Lower lobe of right lung (tissue), 2 donors: ENCODE measurements around the gene MYO5B. TPM values are rescaled to one million over a fixed set of nuclear protein-coding genes. Genes with fewer than 3 reads are reported as not detected.

Experiments used
- ATAC-seq, 2 donors: fragments of 200-7000 bp; cut with Tn5 transposase; one replicate each; pipeline ENCODE4 v1.9.1; 2020 to 2022; ENCODE audit warnings: mild to moderate bottlenecking in 2 of 2, moderate library complexity in 2 of 2
- DNase-seq: peaks from one replicate; pipeline ENCODE4 v3.0.0-alpha.2; 2020
- H3K27ac ChIP-seq: fragments of 200-600 bp; one replicate; pipeline ENCODE4 v1.8.0; 2022
- H3K27me3 ChIP-seq: fragments of 200-600 bp; one replicate; pipeline ENCODE4 v1.8.0; 2022; ENCODE audit warnings: low read depth
- H3K36me3 ChIP-seq: fragments of 200-600 bp; one replicate; pipeline ENCODE4 v1.8.0; 2022; ENCODE audit warnings: mild to moderate bottlenecking
- H3K4me1 ChIP-seq: fragments of 200-600 bp; one replicate; pipeline ENCODE4 v1.8.0; 2022
- H3K4me3 ChIP-seq: fragments of 200-600 bp; one replicate; pipeline ENCODE4 v1.8.0; 2022; ENCODE audit warnings: mild to moderate bottlenecking
- H3K9me3 ChIP-seq: fragments of 200-600 bp; one replicate; pipeline ENCODE4 v1.8.0; 2022
- CTCF ChIP-seq: fragments of 200-600 bp; IDR thresholded peaks from one replicate; pipeline ENCODE4 v1.8.0; 2022; ENCODE audit warnings: antibody characterized with exemption, mild to moderate bottlenecking
- intact Hi-C: fragments of 100-400 bp; cut with DNase I; formaldehyde crosslinking; loops from one replicate; pipeline ENCODE4 v1.11.0; 2022
- total RNA-seq: library from RNA; stranded (reverse); fragmentation: NEBNext Ultra II Directional; extraction: Animal tissue kit (Norgen Biotek cat#: 25700); gene quantifications from one replicate; pipeline ENCODE4 v1.2.1, GENCODE V29; 2021
- donor health status: DM: no; HTN: yes; CAD: no; lungs with severe emphysema.

Gene MYO5B
- total RNA-seq, 1 donor from 2014 or later, result 23.3 TPM

DNA sequence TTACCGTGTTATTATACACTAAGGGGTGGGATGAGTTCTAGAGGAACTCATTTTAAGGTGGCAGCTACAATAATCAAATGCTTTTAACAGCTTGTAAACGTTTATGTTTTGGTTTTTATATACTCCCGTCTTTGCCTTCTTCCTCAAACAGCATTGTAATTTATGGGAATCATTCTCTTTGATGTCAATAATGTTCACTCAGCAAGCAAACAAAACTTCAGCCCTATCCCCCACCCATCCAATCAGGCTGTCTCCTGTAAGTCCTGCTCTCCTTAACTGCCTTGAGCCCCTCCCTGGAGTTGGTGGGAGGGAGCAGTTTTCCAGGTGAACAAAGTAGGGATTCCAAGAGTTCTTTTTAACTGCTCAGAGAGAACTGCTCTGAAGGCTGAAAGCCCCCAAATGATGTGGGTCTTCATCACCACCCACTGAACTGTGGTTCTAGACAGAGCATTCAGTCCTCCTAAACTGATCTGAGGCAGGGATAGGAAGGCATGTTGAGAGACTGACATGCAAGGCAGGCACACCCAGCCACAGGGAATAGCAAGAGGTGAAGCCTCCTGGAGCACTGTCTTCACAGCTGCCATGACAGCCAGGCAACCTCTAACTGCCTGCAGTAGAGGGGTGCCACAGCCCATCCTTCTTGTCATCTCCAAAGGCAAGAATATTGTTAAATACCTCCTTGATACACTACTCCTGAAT is 17.5 kb downstream of the MYO5B start:
- H3K9me3 ChIP-seq, result no peaks in the 10 kb centered on the region
- DNase-seq (no peak), ATAC-seq (no peak)
- no peaks in the 10 kb centered on the region for H3K27me3 ChIP-seq
- TF ChIP-seq CTCF, result no peak
- H3K27ac ChIP-seq, result no peak overlapping the region
- no peaks in the 10 kb centered on the region for H3K36me3 ChIP-seq
- no peaks in the 10 kb centered on the region for H3K4me1 ChIP-seq
- H3K4me3 ChIP-seq, result no peak overlapping the region
- intact Hi-C loops, result no loop called here

DNA sequence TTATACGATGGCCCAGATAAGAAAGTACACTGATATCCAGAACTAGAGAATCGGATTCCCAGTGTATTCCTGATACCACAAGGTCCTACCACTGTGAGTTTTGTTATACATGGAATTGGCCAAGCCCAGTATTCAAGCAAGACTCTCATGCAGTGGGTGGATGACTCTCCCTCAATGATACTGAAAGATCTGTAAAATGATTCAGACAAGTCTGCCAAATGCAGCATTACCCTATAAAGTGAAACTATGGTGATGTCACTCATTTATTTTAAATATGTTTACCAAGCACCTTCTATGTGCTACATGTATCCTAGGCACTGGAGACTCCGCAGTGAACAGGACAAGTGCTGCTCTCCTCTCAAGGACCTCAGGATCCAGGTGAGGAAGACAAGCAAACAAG is 22.6 kb downstream of the MYO5B start:
- H3K27me3 ChIP-seq, result no peaks in the 10 kb centered on the region
- no peaks in the 10 kb centered on the region for H3K36me3 ChIP-seq
- no peak for DNase-seq
- ATAC-seq, result no peak
- H3K4me1 ChIP-seq, result no peaks in the 10 kb centered on the region
- H3K9me3 ChIP-seq, result no peaks in the 10 kb centered on the region
- no peak for TF ChIP-seq CTCF
- H3K27ac ChIP-seq, result no peak overlapping the region
- intact Hi-C loops, result no loop called here
- no peak overlapping the region for H3K4me3 ChIP-seq

- H3K9me3 ChIP-seq, result no peaks in the 10 kb centered on the region
- H3K4me3 ChIP-seq, result no peak overlapping the region
- H3K27ac ChIP-seq, result no peak overlapping the region
- intact Hi-C loops, result no loop called here
- H3K27me3 ChIP-seq, result no peaks in the 10 kb centered on the region
- no peak for TF ChIP-seq CTCF
- DNase-seq, result no peak
- no peaks in the 10 kb centered on the region for H3K36me3 ChIP-seq
- ATAC-seq, result no peak
- H3K4me1 ChIP-seq, result no peaks in the 10 kb centered on the region
These were observed 23.5 kb downstream of the MYO5B start for GRCh38 chr18:50171406-50171805.

DNA sequence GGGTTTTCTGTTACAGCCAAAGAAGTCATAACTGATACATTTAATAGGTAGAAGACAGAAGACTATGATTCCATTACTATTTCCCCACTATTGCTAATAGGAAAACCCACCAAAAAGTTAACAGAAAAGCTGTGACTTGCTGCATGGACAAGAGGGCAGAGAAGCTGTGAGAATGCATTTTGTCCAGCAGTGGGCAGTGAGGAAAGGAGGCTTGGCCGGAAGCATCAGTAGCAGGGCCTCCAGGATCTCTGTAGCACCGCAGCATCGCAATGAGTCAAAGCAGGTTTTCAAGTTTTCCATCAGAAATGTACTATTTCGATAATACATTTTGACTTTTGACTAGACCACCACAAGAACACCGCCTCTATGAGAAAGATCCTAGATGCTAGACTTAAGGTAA is 24.9 kb downstream of the MYO5B start:
- intact Hi-C loops, result no loop called here
- Histone ChIP-seq H3K27ac (no peak overlapping the region), H3K4me3 (no peak overlapping the region), H3K36me3 (no peaks in the 10 kb centered on the region), H3K4me1 (no peaks in the 10 kb centered on the region), H3K9me3 (no peaks in the 10 kb centered on the region), H3K27me3 (no peaks in the 10 kb centered on the region)
- TF ChIP-seq CTCF, result no peak
- no peak for ATAC-seq
- DNase-seq, result no peak

GRCh38 chr18:50169149-50169548 is 25.8 kb downstream of the MYO5B start:
- Histone ChIP-seq H3K36me3 (no peaks in the 10 kb centered on the region), H3K4me1 (no peaks in the 10 kb centered on the region), H3K9me3 (no peaks in the 10 kb centered on the region), H3K27me3 (no peaks in the 10 kb centered on the region), H3K4me3 (no peak overlapping the region), H3K27ac (no peak overlapping the region)
- intact Hi-C loops, result no loop called here
- DNase-seq (no peak), ATAC-seq (no peak)
- TF ChIP-seq CTCF, result no peak
